Measurements from ENCODE around the gene HMGB2.

DNA sequence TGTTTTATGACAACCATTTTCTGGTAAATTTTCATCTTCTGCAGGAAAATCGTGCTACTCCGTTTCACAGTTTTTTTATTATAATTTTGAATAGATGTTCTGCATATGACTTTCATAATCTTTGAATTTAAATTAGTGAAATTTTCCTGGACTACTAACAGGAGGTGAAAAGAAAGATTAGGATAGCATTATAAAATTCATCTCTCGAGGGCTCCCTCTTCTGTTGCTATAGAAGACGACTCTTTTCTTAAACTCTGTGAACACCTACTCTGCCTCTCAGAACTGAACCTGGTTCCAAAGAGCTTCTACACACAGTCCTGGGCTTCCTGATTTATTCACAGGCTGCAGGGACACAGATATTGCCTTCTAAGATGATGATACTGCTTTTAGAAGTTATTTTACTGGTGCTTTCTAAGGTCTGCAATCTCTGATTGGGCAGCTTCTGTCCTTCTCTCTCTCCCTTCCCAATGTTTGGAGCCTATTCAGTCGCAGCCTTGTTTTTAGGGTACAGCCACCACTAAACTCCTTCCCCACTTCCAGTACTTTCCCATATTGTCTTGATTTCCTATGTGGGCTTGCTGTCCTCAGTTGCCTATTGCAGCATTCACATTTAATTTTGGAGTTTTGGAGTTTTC, 26.5 kb upstream of the HMGB2 start:
- TF ChIP-seq, protein P1, sequence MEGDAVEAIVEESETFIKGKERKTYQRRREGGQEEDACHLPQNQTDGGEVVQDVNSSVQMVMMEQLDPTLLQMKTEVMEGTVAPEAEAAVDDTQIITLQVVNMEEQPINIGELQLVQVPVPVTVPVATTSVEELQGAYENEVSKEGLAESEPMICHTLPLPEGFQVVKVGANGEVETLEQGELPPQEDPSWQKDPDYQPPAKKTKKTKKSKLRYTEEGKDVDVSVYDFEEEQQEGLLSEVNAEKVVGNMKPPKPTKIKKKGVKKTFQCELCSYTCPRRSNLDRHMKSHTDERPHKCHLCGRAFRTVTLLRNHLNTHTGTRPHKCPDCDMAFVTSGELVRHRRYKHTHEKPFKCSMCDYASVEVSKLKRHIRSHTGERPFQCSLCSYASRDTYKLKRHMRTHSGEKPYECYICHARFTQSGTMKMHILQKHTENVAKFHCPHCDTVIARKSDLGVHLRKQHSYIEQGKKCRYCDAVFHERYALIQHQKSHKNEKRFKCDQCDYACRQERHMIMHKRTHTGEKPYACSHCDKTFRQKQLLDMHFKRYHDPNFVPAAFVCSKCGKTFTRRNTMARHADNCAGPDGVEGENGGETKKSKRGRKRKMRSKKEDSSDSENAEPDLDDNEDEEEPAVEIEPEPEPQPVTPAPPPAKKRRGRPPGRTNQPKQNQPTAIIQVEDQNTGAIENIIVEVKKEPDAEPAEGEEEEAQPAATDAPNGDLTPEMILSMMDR (conservative IDR thresholded peaks at IDR 0.05; ENCODE audit: low read length), result peak; percentile 75
- no peak for TF ChIP-seq EZH2phosphoT487 (IDR thresholded peaks at IDR 0.05; ENCODE audit: borderline replicate concordance, low read depth, low read length)
